Activated CD8-positive, alpha-beta memory T cell treated with anti-CD3 and anti-CD28 coated beads for 1 hour (primary cell): ENCODE data around the gene PEG3.

Experiments used
- DNase-seq, 2 donors: peaks; one replicate each; pipeline ENCODE4 v3.0.0-alpha.2; 2020; ENCODE audit warnings: low read depth in 1 of 2; ENCODE audit errors: extremely low read depth in 1 of 2

Gene PEG3

GRCh38 chr19:56811480-56811879, 29.0 kb downstream of the PEG3 start:
- DNase-seq: no peak

GRCh38 chr19:56810260-56810659, 30.3 kb downstream of the PEG3 start:
- no peak for DNase-seq

GRCh38 chr19:56808717-56809392, 31.7 kb downstream of the PEG3 start:
- no peak for DNase-seq

GRCh38 chr19:56806639-56807038, 33.9 kb downstream of the PEG3 start:
- no peak for DNase-seq
